ENCODE results near the gene UBFD1. TPM values are rescaled to one million over a fixed set of nuclear protein-coding genes. Genes with fewer than 3 reads are reported as not detected.

Gene UBFD1
- total RNA-seq, result 91.5 and 165 TPM in 2 replicates

GRCh38 chr16:23556881-23557778, at the start of gene UBFD1, which contains the start of gene EARS2:
TSS of gene UBFD1 (plus strand) at chr16:23557727. CDS start at chr16:23557743, 16 bp downstream.
TSS of gene EARS2 (minus strand) at chr16:23557350. CDS start at chr16:23557343, 7 bp downstream.

GRCh38 chr16:23510164-23510914, 47.2 kb upstream of the UBFD1 start, which contains the start of gene GGA2:
TSS of gene GGA2 (minus strand) at chr16:23510494. CDS start at chr16:23510411, 83 bp downstream.

DNA sequence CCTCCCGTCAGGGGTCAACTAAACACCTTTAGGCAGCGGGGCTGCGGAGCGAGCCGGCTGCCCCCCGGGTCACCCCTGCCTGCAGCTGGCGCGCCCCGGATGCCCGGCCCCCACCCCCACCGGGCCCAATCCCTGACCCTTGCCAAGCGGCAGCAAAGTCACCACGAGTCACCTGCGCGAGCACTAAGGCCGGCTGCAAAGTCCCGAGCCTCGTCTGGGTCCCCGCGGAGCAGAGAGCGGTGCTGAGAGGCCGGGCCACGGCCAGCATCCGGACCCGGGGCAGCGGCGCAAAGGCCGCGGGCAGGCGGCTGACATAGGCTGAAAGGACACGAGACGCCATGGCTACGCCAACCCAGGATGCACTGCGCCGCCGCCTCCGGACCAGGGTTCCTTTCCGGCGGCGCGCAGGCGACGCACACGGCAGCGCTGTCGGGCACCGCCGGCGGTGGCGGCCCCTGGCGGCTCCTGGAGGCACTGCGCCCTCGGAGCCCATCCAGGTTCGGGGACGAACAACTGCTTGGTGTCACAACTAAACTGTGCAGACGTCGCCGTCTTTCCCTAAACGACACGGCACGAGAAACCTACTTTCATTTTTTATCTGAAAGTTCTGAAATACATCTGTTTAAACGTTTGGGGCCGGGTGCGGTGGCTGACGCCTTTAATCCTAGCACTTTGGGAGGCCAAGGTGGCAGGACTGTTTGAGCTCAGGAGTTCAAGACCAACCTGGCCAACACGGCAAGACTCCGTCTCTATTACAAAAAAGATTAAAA, 38.6 kb downstream of the UBFD1 start, which contains the start of gene NDUFAB1:
TSS of gene NDUFAB1 (minus strand) at position 366 of the 770 bp plus-strand sequence. CDS start at position 340, 26 bp downstream.

Other genes starting within 250 kb of the UBFD1 start
- 3.9 and 7.6 TPM in 2 replicates for gene COG7, start 104.5 kb upstream of the UBFD1 start, total RNA-seq
- gene GGA2, start 47.2 kb upstream of the UBFD1 start, total RNA-seq, result 22.4 and 35.5 TPM in 2 replicates
- 22.5 and 46.0 TPM in 2 replicates for gene EARS2, start 377 bp upstream of the UBFD1 start, total RNA-seq
- 79.9 and 91.7 TPM in 2 replicates for gene NDUFAB1, start 38.6 kb downstream of the UBFD1 start, total RNA-seq
- 7.6 and 9.2 TPM in 2 replicates for gene PALB2, start 83.6 kb downstream of the UBFD1 start, total RNA-seq
- 23.0 and 25.6 TPM in 2 replicates for gene DCTN5, start 83.7 kb downstream of the UBFD1 start, total RNA-seq
- 3.6 and 4.2 TPM in 2 replicates for gene PLK1, start 121.2 kb downstream of the UBFD1 start, total RNA-seq
- 0.47 TPM in 1 of 2 replicates, not detected in the other for gene ERN2, start 155.5 kb downstream of the UBFD1 start, total RNA-seq
- gene CHP2, start 197.3 kb downstream of the UBFD1 start, total RNA-seq, result not detected in 2 replicates

Data from pericardium fibroblast (primary cell).